Stimulated activated effector memory CD8-positive, alpha-beta T cell treated with anti-CD3 and anti-CD28 coated beads, Interleukin-12 subunit alpha, Interleukin-12 subunit beta, amount 100 ng/mL, for 72 hours (primary cell): ENCODE measurements around the gene NKIRAS1.
"Not testable (repeated sequence)": the region's sequence is repeated elsewhere in the genome, so short reads cannot be mapped to it uniquely, and the experiment has no call there.

Experiments used
- ATAC-seq: fragments of 150-1000 bp; cut with Tn5 transposase; 2 replicates; pipeline ENCODE4 v1.10.0; 2021
- DNase-seq, 2 donors: peaks; one replicate each; pipeline ENCODE4 v3.0.0; 2021 to 2022; ENCODE audit warnings: low spot score in 2 of 2
- H3K27ac Mint-ChIP-seq: one replicate; pipeline ENCODE4 v1.8.0; 2022; ENCODE audit warnings: mild to moderate bottlenecking, mixed read lengths
- H3K36me3 Mint-ChIP-seq: one replicate; pipeline ENCODE4 v1.8.0; 2022; ENCODE audit warnings: mild to moderate bottlenecking, mixed read lengths
- H3K4me1 Mint-ChIP-seq: one replicate; pipeline ENCODE4 v1.8.0; 2022; ENCODE audit warnings: mixed read lengths
- H3K4me3 Mint-ChIP-seq: one replicate; pipeline ENCODE4 v1.8.0; 2022; ENCODE audit warnings: mild to moderate bottlenecking, mixed read lengths
- H3K9me3 Mint-ChIP-seq: one replicate; pipeline ENCODE4 v1.8.0; 2022; ENCODE audit warnings: mixed read lengths

The NKIRAS1 gene

GRCh38 chr3:23849462-23849861 lies 67.3 kb downstream of the NKIRAS1 start:
- not testable (repeated sequence) for H3K4me1 Mint-ChIP-seq, H3K9me3 Mint-ChIP-seq, H3K4me3 Mint-ChIP-seq, ATAC-seq, DNase-seq, H3K27ac Mint-ChIP-seq
- peaks cover 12% of the 10 kb centered on the region for H3K36me3 Mint-ChIP-seq

GRCh38 chr3:23845326-23846216 lies 71.2 kb downstream of the NKIRAS1 start:
- no peak overlapping the region for H3K4me3 Mint-ChIP-seq
- ATAC-seq = no peak
- no peak overlapping the region for H3K27ac Mint-ChIP-seq

GRCh38 chr3:23843869-23844268 lies 72.9 kb downstream of the NKIRAS1 start:
- H3K4me3 Mint-ChIP-seq = no peak overlapping the region
- DNase-seq (no peak), ATAC-seq (no peak)
- H3K4me1 Mint-ChIP-seq = peaks cover 28% of the 10 kb centered on the region
- no peaks in the 10 kb centered on the region for H3K9me3 Mint-ChIP-seq
- no peaks in the 10 kb centered on the region for H3K36me3 Mint-ChIP-seq
- H3K27ac Mint-ChIP-seq = no peak overlapping the region

More at GRCh38 chr3:23845326-23846216, 71.2 kb downstream of the NKIRAS1 start:
- no peak for DNase-seq
- Mint-ChIP-seq H3K9me3 (no peaks in the 10 kb centered on the region), H3K4me1 (peaks cover 28% of the 10 kb centered on the region), H3K36me3 (no peaks in the 10 kb centered on the region)
